Measurements from ENCODE around the gene ABI1.

ABI1 gene

DNA sequence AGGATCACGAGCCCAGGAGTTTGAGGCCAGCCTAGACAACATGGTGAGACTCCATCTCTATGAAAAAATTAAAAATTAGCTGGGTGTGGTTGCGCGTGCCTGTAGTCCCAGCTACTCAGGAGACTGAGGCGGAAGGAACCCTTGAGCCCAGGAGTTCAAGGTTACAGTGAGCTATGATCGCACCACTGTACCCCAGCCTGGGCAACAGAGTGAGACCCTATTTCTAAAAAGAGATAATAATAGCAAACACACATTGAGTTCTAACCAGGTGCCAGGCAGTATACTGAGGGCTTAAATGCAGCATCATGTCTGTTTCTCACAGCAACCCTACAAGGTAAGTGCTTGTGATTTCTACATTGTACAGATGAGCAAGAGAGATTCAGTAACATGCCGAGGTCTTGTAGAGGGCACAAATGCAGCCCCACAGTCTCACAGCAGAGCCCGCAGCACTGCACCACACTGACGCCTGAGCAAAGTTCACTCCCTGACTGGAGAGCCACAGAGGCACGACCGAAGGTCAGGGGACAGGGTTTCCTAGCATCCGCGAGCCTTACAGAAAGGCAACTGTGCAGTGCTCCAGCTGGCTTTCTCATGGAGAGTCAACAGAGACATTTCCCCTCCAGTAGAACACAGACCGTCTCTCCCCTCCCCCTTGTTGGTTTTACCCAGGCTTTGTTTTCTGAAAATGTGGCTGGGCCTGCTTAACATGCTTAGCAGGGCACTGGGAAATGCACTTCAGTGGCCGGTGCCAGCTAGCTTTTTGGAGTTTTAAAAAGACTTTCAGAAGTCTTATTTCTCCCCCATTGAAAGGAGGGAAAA lies 126.8 kb downstream of the ABI1 start:
- Histone ChIP-seq H3K9me3 (ENCODE audit: control insufficient read depth, low read length) (no peaks in the 10 kb centered on the region), H3K4me3 (ENCODE audit: extremely low read depth, insufficient read depth, low read length, poor library complexity, severe bottlenecking) (no peak overlapping the region), H3K27ac (ENCODE audit: low read depth, low read length, severe bottlenecking) (peak overlapping the region; percentile 69), H3K4me1 (ENCODE audit: control insufficient read depth, insufficient read depth, low read length, poor library complexity, severe bottlenecking) (no peaks in the 10 kb centered on the region), H3K36me3 (ENCODE audit: control insufficient read depth, insufficient read depth, low read length) (peaks cover 69% of the 10 kb centered on the region)
- WGBS, 2 experiments (ENCODE audit: insufficient coverage in 2 of 2), result 81 to 88% methylated on average over 10 of the region's 14 CpGs

DNA sequence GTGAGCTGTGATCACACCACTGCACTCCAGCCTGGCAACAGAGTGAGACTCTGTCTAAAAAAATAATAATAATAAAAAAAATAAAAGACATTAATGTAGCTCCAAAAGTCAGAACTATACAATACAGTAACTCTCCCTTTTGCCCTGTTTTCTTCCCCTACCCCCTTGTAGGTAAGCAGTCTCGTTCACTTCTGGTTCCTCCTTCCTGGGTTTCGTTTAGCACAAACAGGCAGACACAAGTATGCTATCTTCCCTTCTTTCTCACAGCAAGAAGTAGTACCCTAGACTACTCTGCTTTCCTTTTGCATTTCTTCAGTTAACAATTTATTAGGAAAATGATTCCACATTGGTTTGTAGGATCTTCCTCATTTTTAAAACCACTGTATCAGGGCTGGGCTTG lies 130.2 kb downstream of the ABI1 start:
- Histone ChIP-seq H3K4me1 (ENCODE audit: control insufficient read depth, insufficient read depth, low read length, poor library complexity, severe bottlenecking) (no peaks in the 10 kb centered on the region), H3K27ac (ENCODE audit: low read depth, low read length, severe bottlenecking) (no peak overlapping the region), H3K9me3 (ENCODE audit: control insufficient read depth, low read length) (no peaks in the 10 kb centered on the region), H3K4me3 (ENCODE audit: extremely low read depth, insufficient read depth, low read length, poor library complexity, severe bottlenecking) (no peak overlapping the region), H3K36me3 (ENCODE audit: control insufficient read depth, insufficient read depth, low read length) (peaks cover 71% of the 10 kb centered on the region)
- WGBS, 2 experiments (ENCODE audit: insufficient coverage in 2 of 2), result 100% methylated on average over 1 to 2 of the region's 2 CpGs

DNA sequence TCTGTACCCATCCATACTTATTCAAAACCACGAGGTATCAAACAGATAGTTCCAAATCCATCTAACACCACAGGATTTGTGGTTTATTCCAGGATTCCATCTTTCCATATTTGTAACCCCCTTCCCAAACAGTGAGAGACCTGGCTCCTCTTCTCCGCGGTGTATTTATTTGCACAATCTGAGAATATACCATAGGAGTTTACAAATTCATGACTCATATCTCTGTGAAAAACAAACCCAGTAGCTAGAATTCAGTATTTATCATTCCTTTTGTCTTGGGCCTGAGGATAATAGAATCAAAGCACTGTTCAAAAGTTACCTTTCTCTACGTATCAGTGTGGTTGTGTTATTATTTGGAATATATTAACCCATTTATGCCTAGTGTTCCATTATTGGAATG lies 131.4 kb downstream of the ABI1 start:
- no peak overlapping the region for H3K4me3 ChIP-seq (ENCODE audit: extremely low read depth, insufficient read depth, low read length, poor library complexity, severe bottlenecking)
- H3K27ac ChIP-seq (ENCODE audit: low read depth, low read length, severe bottlenecking), result no peak overlapping the region
- H3K36me3 ChIP-seq (ENCODE audit: control insufficient read depth, insufficient read depth, low read length), result peaks cover 76% of the 10 kb centered on the region

DNA sequence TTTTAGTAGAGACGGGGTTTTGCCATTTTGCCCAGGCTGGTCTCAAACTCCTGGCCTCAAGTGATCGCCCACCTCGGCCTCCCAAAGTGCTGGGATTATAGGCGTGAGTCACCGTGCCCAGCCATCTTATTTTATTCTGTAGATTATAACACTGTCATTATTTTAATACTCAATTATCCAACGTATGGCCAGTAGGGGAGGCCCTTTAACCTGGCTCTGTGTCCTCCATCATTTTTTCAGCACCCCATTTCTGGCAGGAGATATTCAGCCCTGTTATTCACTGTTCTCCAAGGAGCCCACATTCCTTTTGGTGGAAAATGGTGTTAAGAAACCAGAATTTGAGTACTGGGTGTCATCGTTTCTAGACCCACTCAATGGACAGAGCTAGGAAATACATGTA lies 131.8 kb downstream of the ABI1 start:
- 96 to 97% methylated on average over 3 to 5 of the region's 7 CpGs for WGBS, 2 experiments (ENCODE audit: insufficient coverage in 2 of 2)
- Histone ChIP-seq H3K4me1 (ENCODE audit: control insufficient read depth, insufficient read depth, low read length, poor library complexity, severe bottlenecking) (no peaks in the 10 kb centered on the region), H3K36me3 (ENCODE audit: control insufficient read depth, insufficient read depth, low read length) (peaks cover 73% of the 10 kb centered on the region), H3K9me3 (ENCODE audit: control insufficient read depth, low read length) (no peaks in the 10 kb centered on the region), H3K4me3 (ENCODE audit: extremely low read depth, insufficient read depth, low read length, poor library complexity, severe bottlenecking) (no peak overlapping the region), H3K27ac (ENCODE audit: low read depth, low read length, severe bottlenecking) (no peak overlapping the region)

More for the DNA sequence above, 131.4 kb downstream of the ABI1 start:
- H3K9me3 ChIP-seq (ENCODE audit: control insufficient read depth, low read length), result no peaks in the 10 kb centered on the region
- WGBS, 2 experiments (ENCODE audit: insufficient coverage in 2 of 2), result 100% methylated on average over 1 to 2 of the region's 4 CpGs
- no peaks in the 10 kb centered on the region for H3K4me1 ChIP-seq (ENCODE audit: control insufficient read depth, insufficient read depth, low read length, poor library complexity, severe bottlenecking)

DNA sequence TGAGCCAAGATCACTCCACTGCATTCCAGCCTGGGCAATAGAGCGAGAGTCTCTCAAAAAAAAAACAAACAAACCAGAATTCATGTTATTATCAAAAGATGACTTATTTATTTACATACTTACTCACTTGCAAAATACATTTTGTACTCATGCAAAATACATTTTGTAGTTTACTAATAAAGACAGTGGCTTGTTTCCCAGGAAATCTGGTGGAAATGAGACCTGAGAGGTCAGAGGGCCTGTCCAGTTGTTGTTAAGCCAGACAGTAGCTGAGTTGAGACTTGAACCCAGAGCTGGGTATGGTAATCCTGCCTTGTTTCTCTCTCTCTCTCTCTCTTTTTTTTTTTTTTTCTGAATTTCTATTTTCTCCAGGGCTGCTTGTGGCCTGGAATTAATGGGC lies 133.8 kb downstream of the ABI1 start:
- Histone ChIP-seq H3K36me3 (ENCODE audit: control insufficient read depth, insufficient read depth, low read length) (peaks cover 72% of the 10 kb centered on the region), H3K4me3 (ENCODE audit: extremely low read depth, insufficient read depth, low read length, poor library complexity, severe bottlenecking) (no peak overlapping the region), H3K4me1 (ENCODE audit: control insufficient read depth, insufficient read depth, low read length, poor library complexity, severe bottlenecking) (no peaks in the 10 kb centered on the region), H3K27ac (ENCODE audit: low read depth, low read length, severe bottlenecking) (no peak overlapping the region), H3K9me3 (ENCODE audit: control insufficient read depth, low read length) (no peaks in the 10 kb centered on the region)
- no CpG with 5 or more reads among the region's 1 CpG for WGBS, 2 experiments (ENCODE audit: insufficient coverage in 2 of 2)

DNA sequence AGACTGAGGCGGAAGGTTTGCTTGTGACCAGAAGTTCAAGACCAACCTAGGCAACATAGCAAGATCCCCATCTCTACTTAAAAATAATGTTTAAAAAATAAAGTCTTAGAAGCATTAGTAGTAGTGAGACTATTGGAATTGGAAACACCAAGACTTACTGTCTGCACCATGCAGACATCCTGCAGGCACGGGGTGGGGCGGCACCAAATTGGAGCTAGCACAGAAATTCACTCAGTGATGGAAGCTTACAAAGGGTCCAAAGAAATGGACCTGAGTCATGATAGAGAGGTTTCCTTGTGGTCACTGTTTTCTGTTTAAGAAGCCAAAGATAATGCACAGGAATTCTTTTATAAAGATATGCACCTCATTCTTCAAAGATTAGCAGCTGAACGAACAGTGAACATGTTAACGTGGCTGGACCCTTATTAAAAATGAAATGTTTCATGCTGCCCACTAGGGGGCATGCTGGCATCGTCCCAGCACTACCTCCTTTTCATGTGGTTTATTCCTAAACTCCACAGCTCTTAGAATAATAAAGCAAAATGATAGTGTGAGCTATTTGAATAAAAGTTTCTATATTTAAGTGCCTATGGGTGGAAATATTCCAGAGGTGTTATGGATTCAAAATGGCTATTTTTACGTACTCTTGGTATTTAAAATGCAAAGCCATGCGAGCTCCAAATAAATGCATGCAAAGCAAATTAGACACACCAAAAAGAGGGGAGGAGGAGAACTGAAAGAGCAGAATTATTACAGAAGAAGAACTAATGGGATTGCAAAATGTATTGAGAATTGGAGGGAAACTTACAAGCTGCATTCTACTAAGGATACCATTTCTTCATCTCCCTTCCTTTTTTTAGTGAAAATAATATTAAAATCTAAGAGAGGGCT lies 134.7 kb downstream of the ABI1 start:
- Histone ChIP-seq H3K36me3 (ENCODE audit: control insufficient read depth, insufficient read depth, low read length) (peaks cover 71% of the 10 kb centered on the region), H3K9me3 (ENCODE audit: control insufficient read depth, low read length) (no peaks in the 10 kb centered on the region), H3K27ac (ENCODE audit: low read depth, low read length, severe bottlenecking) (no peak overlapping the region), H3K4me1 (ENCODE audit: control insufficient read depth, insufficient read depth, low read length, poor library complexity, severe bottlenecking) (no peaks in the 10 kb centered on the region), H3K4me3 (ENCODE audit: extremely low read depth, insufficient read depth, low read length, poor library complexity, severe bottlenecking) (no peak overlapping the region)
- 100% methylated on average over 2 of the region's 8 CpGs for WGBS, 2 experiments (ENCODE audit: insufficient coverage in 2 of 2)

DNA sequence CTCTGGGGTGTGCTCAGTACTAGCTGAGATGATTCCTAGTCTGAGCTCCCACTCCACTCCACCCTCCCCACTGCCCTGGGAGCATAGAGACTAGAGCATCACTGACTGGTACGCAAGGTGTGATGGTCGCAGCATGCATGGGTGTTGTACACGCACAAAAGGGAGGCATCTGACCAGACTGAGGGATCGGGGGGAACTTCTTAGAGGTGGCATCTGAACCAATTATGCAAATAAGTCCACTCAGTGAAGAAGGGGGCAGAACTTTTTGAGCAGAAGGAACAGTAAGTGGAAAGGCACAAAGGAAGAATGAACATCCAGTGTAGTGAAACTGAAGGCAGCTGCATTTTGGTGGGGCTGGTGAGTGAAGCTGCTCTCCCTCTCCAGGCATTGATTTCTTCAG lies 137.7 kb downstream of the ABI1 start:
- Histone ChIP-seq H3K36me3 (ENCODE audit: control insufficient read depth, insufficient read depth, low read length) (peaks cover 72% of the 10 kb centered on the region), H3K4me3 (ENCODE audit: extremely low read depth, insufficient read depth, low read length, poor library complexity, severe bottlenecking) (no peak overlapping the region), H3K9me3 (ENCODE audit: control insufficient read depth, low read length) (no peaks in the 10 kb centered on the region), H3K4me1 (ENCODE audit: control insufficient read depth, insufficient read depth, low read length, poor library complexity, severe bottlenecking) (no peaks in the 10 kb centered on the region), H3K27ac (ENCODE audit: low read depth, low read length, severe bottlenecking) (no peak overlapping the region)
- WGBS, 2 experiments (ENCODE audit: insufficient coverage in 2 of 2), result 75 to 83% methylated on average over 3 to 4 of the region's 4 CpGs

DNA sequence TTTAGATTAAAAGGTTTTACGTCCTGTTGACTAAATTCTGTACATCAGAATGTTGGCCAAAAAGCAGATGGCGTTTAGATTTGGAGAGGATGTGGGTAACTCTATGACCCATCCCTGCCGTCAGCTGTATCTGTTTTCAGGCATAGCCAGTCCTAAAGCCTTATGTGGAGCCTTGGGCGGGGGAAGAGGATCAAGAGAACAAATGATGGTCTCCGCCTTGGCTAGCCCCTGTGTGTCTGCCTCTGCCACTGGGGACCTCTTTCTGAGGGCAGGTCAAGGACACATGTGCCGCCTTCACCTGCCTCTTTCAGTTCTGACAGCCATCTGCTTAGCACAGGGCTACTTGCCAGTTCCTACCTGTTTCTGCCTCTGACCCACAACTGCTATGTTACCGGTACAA lies 139.2 kb downstream of the ABI1 start:
- Histone ChIP-seq H3K27ac (ENCODE audit: low read depth, low read length, severe bottlenecking) (no peak overlapping the region), H3K9me3 (ENCODE audit: control insufficient read depth, low read length) (no peaks in the 10 kb centered on the region), H3K4me3 (ENCODE audit: extremely low read depth, insufficient read depth, low read length, poor library complexity, severe bottlenecking) (no peak overlapping the region), H3K36me3 (ENCODE audit: control insufficient read depth, insufficient read depth, low read length) (peaks cover 72% of the 10 kb centered on the region), H3K4me1 (ENCODE audit: control insufficient read depth, insufficient read depth, low read length, poor library complexity, severe bottlenecking) (no peaks in the 10 kb centered on the region)
- WGBS, 2 experiments (ENCODE audit: insufficient coverage in 2 of 2), result 89 to 91% methylated on average over 4 to 6 of the region's 7 CpGs

DNA sequence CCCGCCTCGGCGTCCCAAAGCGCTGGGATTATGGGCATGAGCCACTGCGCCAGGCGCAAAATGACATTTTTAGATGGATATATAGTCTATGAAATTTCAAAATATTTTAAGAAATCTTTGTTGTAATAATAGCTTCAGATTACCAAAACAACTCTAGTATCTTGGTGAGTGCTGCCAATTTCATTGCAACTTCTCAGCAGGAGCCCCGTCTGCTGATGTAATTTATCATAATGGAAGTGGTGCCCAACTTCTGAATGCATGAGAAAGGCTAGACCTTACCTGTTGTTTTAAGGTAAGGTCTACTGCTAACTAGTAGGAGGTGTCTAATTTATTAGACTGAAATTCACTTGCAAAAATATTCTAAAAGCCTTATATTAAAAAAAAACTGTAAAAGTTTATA lies 143.3 kb downstream of the ABI1 start:
- no peak overlapping the region for H3K4me3 ChIP-seq (ENCODE audit: extremely low read depth, insufficient read depth, low read length, poor library complexity, severe bottlenecking)
- 57 to 78% methylated on average over 3 of the region's 7 CpGs for whole genome bisulfite sequencing, 2 experiments (ENCODE audit: insufficient coverage in 2 of 2)

DNA sequence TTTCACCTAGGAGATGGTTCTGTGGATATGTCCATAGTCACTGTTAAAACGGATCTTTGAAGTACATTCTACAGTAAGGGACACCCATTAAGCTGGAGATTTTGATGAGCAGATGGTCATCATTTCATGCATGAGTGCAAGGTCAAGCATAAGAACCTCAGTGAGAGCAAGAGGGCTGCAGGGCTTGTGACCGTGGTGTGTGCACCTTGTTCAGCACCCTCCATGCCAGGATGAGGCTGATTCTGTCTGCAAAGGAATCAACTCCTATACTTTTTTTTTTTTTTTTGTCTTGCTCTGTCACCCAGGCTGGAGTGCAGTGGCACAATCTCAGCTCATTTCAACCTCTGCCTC lies 145.6 kb downstream of the ABI1 start:
- Histone ChIP-seq H3K36me3 (ENCODE audit: control insufficient read depth, insufficient read depth, low read length) (peaks cover 54% of the 10 kb centered on the region), H3K4me1 (ENCODE audit: control insufficient read depth, insufficient read depth, low read length, poor library complexity, severe bottlenecking) (no peaks in the 10 kb centered on the region), H3K27ac (ENCODE audit: low read depth, low read length, severe bottlenecking) (no peak overlapping the region), H3K4me3 (ENCODE audit: extremely low read depth, insufficient read depth, low read length, poor library complexity, severe bottlenecking) (no peak overlapping the region), H3K9me3 (ENCODE audit: control insufficient read depth, low read length) (no peaks in the 10 kb centered on the region)
- WGBS, 2 experiments (ENCODE audit: insufficient coverage in 2 of 2), result 79 to 88% methylated on average over 2 of the region's 2 CpGs

More for the DNA sequence above, 143.3 kb downstream of the ABI1 start:
- Histone ChIP-seq H3K4me1 (ENCODE audit: control insufficient read depth, insufficient read depth, low read length, poor library complexity, severe bottlenecking) (no peaks in the 10 kb centered on the region), H3K9me3 (ENCODE audit: control insufficient read depth, low read length) (no peaks in the 10 kb centered on the region), H3K36me3 (ENCODE audit: control insufficient read depth, insufficient read depth, low read length) (peaks cover 66% of the 10 kb centered on the region), H3K27ac (ENCODE audit: low read depth, low read length, severe bottlenecking) (no peak overlapping the region)

All from mesodermal cell (in vitro differentiated cells).